Activated CD4-positive, alpha-beta T cell treated with anti-CD3 and anti-CD28 coated beads for 24 hours (primary cell): ENCODE data around the gene HPCAL1.

ENCODE experiments used
- DNase-seq, 2 donors: peaks; one replicate each; pipeline ENCODE4 v3.0.0-alpha.2; 2020; ENCODE audit warnings: low read depth in 2 of 2

HPCAL1 gene

GRCh38 chr2:10337449-10338269 lies 35.0 kb downstream of the HPCAL1 start:
- no peak for DNase-seq

- no peak for DNase-seq
Observed at GRCh38 chr2:10338270-10339188, 35.8 kb downstream of the HPCAL1 start.

- DNase-seq: no peak
Observed at GRCh38 chr2:10339647-10340592, 37.2 kb downstream of the HPCAL1 start.

GRCh38 chr2:10340593-10340975 lies 37.9 kb downstream of the HPCAL1 start:
- no peak for DNase-seq

GRCh38 chr2:10341193-10341592 lies 38.5 kb downstream of the HPCAL1 start:
- DNase-seq: no peak

GRCh38 chr2:10342245-10342951 lies 39.7 kb downstream of the HPCAL1 start:
- DNase-seq: no peak

- no peak for DNase-seq
Observed at GRCh38 chr2:10343191-10343590, 40.5 kb downstream of the HPCAL1 start.

GRCh38 chr2:10343658-10344057 lies 41.0 kb downstream of the HPCAL1 start:
- no peak for DNase-seq

- no peak for DNase-seq
Observed at GRCh38 chr2:10344105-10345066, 41.7 kb downstream of the HPCAL1 start.

- DNase-seq: no peak
Observed at GRCh38 chr2:10345126-10345525, 42.4 kb downstream of the HPCAL1 start.

- DNase-seq: no peak
Observed at GRCh38 chr2:10345813-10346212, 43.1 kb downstream of the HPCAL1 start.

- DNase-seq: no peak
Observed at GRCh38 chr2:10346929-10347561, 44.3 kb downstream of the HPCAL1 start.

- no peak for DNase-seq
Observed at GRCh38 chr2:10347562-10347948, 44.9 kb downstream of the HPCAL1 start.

- DNase-seq: no peak
Observed at GRCh38 chr2:10348891-10349290, 46.2 kb downstream of the HPCAL1 start.

GRCh38 chr2:10350761-10351160 lies 48.1 kb downstream of the HPCAL1 start:
- DNase-seq: no peak

GRCh38 chr2:10352361-10352760 lies 49.7 kb downstream of the HPCAL1 start:
- no peak for DNase-seq

- DNase-seq: no peak
Observed at GRCh38 chr2:10352972-10353371, 50.3 kb downstream of the HPCAL1 start.

- no peak for DNase-seq
Observed at GRCh38 chr2:10353931-10354330, 51.2 kb downstream of the HPCAL1 start.

GRCh38 chr2:10354399-10354798 lies 51.7 kb downstream of the HPCAL1 start:
- DNase-seq: no peak
